Testis (tissue), 2 donors: Measurements from ENCODE around the gene UPK3A.

ENCODE experiments used
- CTCF ChIP-seq, 3 experiments: fragments of 450-650 bp in 2 of 3; fragments of 200-600 bp in 1 of 3; sonication (generic) in 1 of 3; IDR thresholded peaks; one replicate each; pipeline ENCODE4 v1.5.1; 2016 to 2019; ENCODE audit warnings: antibody characterized with exemption in 3 of 3, mild to moderate bottlenecking in 2 of 3, moderate library complexity in 1 of 3
- POLR2A ChIP-seq: fragments of 450-650 bp; IDR thresholded peaks from one replicate; pipeline ENCODE4 v1.6.1; 2017; ENCODE audit warnings: antibody characterized with exemption, mild to moderate bottlenecking, moderate library complexity

GRCh38 chr22:45318558-45319323, 34.0 kb downstream of the UPK3A start:
- TF ChIP-seq CTCF (IDR thresholded peaks at IDR 0.05) (no peak), POLR2A (no peak)
